ENCODE measurements around the gene STAG1. TPM values are rescaled to one million over a fixed set of nuclear protein-coding genes. Genes with fewer than 3 reads are reported as not detected.

STAG1 gene
- polyA plus RNA-seq, 3 donors, result 7.2 to 10.0 (median 7.5) TPM

DNA sequence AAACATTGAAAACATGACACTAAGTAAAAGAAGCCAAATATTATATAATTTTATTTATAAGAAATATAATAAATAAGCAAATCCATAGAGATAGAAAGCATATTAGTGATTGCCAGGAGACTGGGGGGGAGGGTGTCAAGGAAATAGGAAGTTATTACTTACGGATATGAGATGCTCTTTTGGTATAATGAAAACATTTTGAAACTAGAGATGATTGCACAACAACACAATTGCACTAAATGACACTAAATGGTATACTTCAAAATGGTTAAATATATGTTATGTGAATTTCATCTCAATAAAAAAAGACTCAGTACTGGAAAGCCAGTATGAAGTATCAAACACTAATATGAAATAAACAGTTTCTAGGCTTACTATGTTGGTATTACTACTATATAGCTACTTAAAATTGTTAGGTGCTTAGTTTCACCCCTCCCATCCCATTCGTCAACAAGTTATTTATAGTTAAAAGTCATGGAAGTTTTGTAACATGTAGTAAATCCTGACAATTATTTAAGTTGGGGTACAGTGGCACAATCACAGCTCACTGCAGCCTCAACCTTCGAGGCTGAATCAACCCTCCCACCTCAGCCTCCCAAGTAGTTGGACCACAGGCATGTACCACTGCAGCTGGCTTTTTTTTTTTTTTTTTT is 43.7 kb downstream of the STAG1 start:
- Mint-ChIP-seq H3K4me3 (peak overlapping the region in 1 of 2 donors; percentile 50), H3K27me3 (ENCODE audit: low read depth in 3 of 3) (no peaks in the 10 kb centered on the region), H3K27ac (peak overlapping the region; percentile 75 to 94 (median 92)), H3K4me1 (peaks cover 33% of the 10 kb centered on the region), H3K36me3 (peaks cover 8 to 10% of the 10 kb centered on the region in 2 donors), H3K9me3 (no peaks in the 10 kb centered on the region)
- intact Hi-C loops (cut with micrococcal nuclease), result no loop called here
- no peaks in the 10 kb centered on the region for H3K27me3 ChIP-seq (ENCODE audit: control insufficient read depth in 2 of 2, insufficient read depth in 2 of 2, low read length in 2 of 2)
- H3K79me2 ChIP-seq (ENCODE audit: insufficient read depth, low read length), result peaks cover 88% of the 10 kb centered on the region
- H3K36me3 ChIP-seq (replicated peaks in 1 of 2; ENCODE audit: control insufficient read depth in 1 of 2, insufficient read depth in 2 of 2, low read length in 2 of 2), result no peaks in the 10 kb centered on the region
- DNase-seq, result peak; percentile 63 to 86 (median 66)
- H3K4me3 ChIP-seq (replicated peaks in 1 of 3; ENCODE audit: low read depth in 2 of 3, low read length in 3 of 3), result peak overlapping the region in 1 of 3 experiments; percentile 45
- no peak overlapping the region for H2AFZ ChIP-seq (ENCODE audit: insufficient read depth, low read depth, low read length, poor library complexity, severe bottlenecking)
- no CpG with 5 or more reads among the region's 3 CpGs for WGBS (ENCODE audit: insufficient coverage)
- TF ChIP-seq, protein P1, sequence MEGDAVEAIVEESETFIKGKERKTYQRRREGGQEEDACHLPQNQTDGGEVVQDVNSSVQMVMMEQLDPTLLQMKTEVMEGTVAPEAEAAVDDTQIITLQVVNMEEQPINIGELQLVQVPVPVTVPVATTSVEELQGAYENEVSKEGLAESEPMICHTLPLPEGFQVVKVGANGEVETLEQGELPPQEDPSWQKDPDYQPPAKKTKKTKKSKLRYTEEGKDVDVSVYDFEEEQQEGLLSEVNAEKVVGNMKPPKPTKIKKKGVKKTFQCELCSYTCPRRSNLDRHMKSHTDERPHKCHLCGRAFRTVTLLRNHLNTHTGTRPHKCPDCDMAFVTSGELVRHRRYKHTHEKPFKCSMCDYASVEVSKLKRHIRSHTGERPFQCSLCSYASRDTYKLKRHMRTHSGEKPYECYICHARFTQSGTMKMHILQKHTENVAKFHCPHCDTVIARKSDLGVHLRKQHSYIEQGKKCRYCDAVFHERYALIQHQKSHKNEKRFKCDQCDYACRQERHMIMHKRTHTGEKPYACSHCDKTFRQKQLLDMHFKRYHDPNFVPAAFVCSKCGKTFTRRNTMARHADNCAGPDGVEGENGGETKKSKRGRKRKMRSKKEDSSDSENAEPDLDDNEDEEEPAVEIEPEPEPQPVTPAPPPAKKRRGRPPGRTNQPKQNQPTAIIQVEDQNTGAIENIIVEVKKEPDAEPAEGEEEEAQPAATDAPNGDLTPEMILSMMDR (IDR thresholded peaks at IDR 0.05), result no peak
- no peaks in the 10 kb centered on the region for H4K20me1 ChIP-seq (ENCODE audit: insufficient read depth, low read length)
- peak overlapping the region; percentile 45 for H3K4me2 ChIP-seq (replicated peaks; ENCODE audit: extremely low read depth, low read length, poor library complexity, severe bottlenecking)
- H3K9ac ChIP-seq (ENCODE audit: insufficient read depth, low read length, poor library complexity, severe bottlenecking), result no peak overlapping the region
- H3K27ac ChIP-seq (ENCODE audit: low read depth in 1 of 2, low read length in 2 of 2), result peak overlapping the region; percentile 77 to 81
- H3K9me3 ChIP-seq (replicated peaks in 1 of 2; ENCODE audit: control insufficient read depth in 1 of 2, insufficient read depth in 1 of 2, low read length in 2 of 2), result no peaks in the 10 kb centered on the region
- peaks cover 32 to 48% of the 10 kb centered on the region in 2 donors for H3K4me1 ChIP-seq (ENCODE audit: control insufficient read depth in 1 of 2, insufficient read depth in 2 of 2, low read length in 2 of 2)

DNA sequence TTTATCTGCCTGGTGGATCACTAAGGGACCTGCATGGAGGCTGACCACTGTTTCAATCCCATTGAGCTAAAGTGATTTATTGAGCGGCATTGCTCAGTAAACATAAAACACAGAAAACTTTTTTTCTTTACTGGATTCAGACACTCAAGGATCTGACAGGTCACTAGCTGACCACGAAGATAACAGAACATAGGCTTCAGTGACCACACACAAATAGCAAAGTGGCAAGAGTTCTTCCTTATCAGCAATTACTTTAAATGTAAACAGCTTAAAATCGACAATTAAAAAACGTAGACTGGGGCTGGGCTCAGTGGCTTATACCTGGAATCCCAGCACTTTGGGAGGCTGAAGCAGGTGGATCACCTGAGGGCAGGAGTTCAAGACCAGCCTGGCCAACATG is 48.7 kb downstream of the STAG1 start:
- DNase-seq, result no peak
- TF ChIP-seq, protein P1 (IDR thresholded peaks at IDR 0.05), result no peak
- H3K4me2 ChIP-seq (replicated peaks; ENCODE audit: extremely low read depth, low read length, poor library complexity, severe bottlenecking), result no peak overlapping the region
- H3K9me3 ChIP-seq (replicated peaks in 1 of 2; ENCODE audit: control insufficient read depth in 1 of 2, insufficient read depth in 1 of 2, low read length in 2 of 2), result no peaks in the 10 kb centered on the region
- peak overlapping the region in 1 of 7 donors; percentile 35 for H3K27ac Mint-ChIP-seq
- no peak overlapping the region for H3K4me3 Mint-ChIP-seq
- H4K20me1 ChIP-seq (ENCODE audit: insufficient read depth, low read length), result no peaks in the 10 kb centered on the region
- intact Hi-C loops (cut with micrococcal nuclease), result no loop called here
- no peak overlapping the region for H3K4me3 ChIP-seq (replicated peaks in 1 of 3; ENCODE audit: low read depth in 2 of 3, low read length in 3 of 3)
- no peaks in the 10 kb centered on the region for H3K36me3 ChIP-seq (replicated peaks in 1 of 2; ENCODE audit: control insufficient read depth in 1 of 2, insufficient read depth in 2 of 2, low read length in 2 of 2)
- no peaks in the 10 kb centered on the region for H3K9me3 Mint-ChIP-seq
- no peak overlapping the region for H3K27ac ChIP-seq (ENCODE audit: low read depth in 1 of 2, low read length in 2 of 2)
- 94% methylated on average over 4 of the region's 4 CpGs for WGBS (ENCODE audit: insufficient coverage)
- H3K36me3 Mint-ChIP-seq, result peaks cover 8 to 10% of the 10 kb centered on the region in 2 donors
- no peaks in the 10 kb centered on the region for H3K27me3 Mint-ChIP-seq (ENCODE audit: low read depth in 3 of 3)
- peaks cover 24% of the 10 kb centered on the region for H3K4me1 Mint-ChIP-seq
- peaks cover 6 to 12% of the 10 kb centered on the region in 2 donors for H3K4me1 ChIP-seq (ENCODE audit: control insufficient read depth in 1 of 2, insufficient read depth in 2 of 2, low read length in 2 of 2)
- H3K27me3 ChIP-seq (ENCODE audit: control insufficient read depth in 2 of 2, insufficient read depth in 2 of 2, low read length in 2 of 2), result no peaks in the 10 kb centered on the region
- no peak overlapping the region for H2AFZ ChIP-seq (ENCODE audit: insufficient read depth, low read depth, low read length, poor library complexity, severe bottlenecking)
- peaks cover 97% of the 10 kb centered on the region for H3K79me2 ChIP-seq (ENCODE audit: insufficient read depth, low read length)
- H3K9ac ChIP-seq (ENCODE audit: insufficient read depth, low read length, poor library complexity, severe bottlenecking), result no peak overlapping the region

Data from CD14-positive monocyte (primary cell).